ENCODE data around the gene GJD3.

GJD3 gene

GRCh38 chr17:40333781-40334448 lies 30.6 kb downstream of the GJD3 start:
- TF ChIP-seq CTCF (IDR thresholded peaks at IDR 0.05; ENCODE audit: low read depth, low read length), result no peak

GRCh38 chr17:40331743-40332641 lies 32.5 kb downstream of the GJD3 start:
- peak; percentile 52 for DNase-seq (ENCODE audit: extremely low read depth, low read depth)

More at GRCh38 chr17:40333781-40334448, 30.6 kb downstream of the GJD3 start:
- no peak for DNase-seq (ENCODE audit: extremely low read depth, low read depth)

GRCh38 chr17:40330850-40331470 lies 33.6 kb downstream of the GJD3 start:
- DNase-seq (ENCODE audit: extremely low read depth, low read depth), result no peak
- no peak for TF ChIP-seq CTCF (IDR thresholded peaks at IDR 0.05; ENCODE audit: low read depth, low read length)

More at GRCh38 chr17:40331743-40332641, 32.5 kb downstream of the GJD3 start:
- no peak for TF ChIP-seq CTCF (IDR thresholded peaks at IDR 0.05; ENCODE audit: low read depth, low read length)

GRCh38 chr17:40329839-40330794 lies 34.4 kb downstream of the GJD3 start:
- no peak for DNase-seq (ENCODE audit: extremely low read depth, low read depth)
- no peak for TF ChIP-seq CTCF (IDR thresholded peaks at IDR 0.05; ENCODE audit: low read depth, low read length)

GRCh38 chr17:40328386-40328766 lies 36.2 kb downstream of the GJD3 start:
- TF ChIP-seq CTCF (IDR thresholded peaks at IDR 0.05; ENCODE audit: low read depth, low read length), result no peak
- no peak for DNase-seq (ENCODE audit: extremely low read depth, low read depth)

- DNase-seq (ENCODE audit: extremely low read depth, low read depth), result no peak
- TF ChIP-seq CTCF (IDR thresholded peaks at IDR 0.05; ENCODE audit: low read depth, low read length), result no peak
Observed at GRCh38 chr17:40327735-40328385, 36.7 kb downstream of the GJD3 start.
